CD8-positive, alpha-beta memory T cell (primary cell): ENCODE measurements around the gene DNASE1L2. TPM values are rescaled to one million over a fixed set of nuclear protein-coding genes. Genes with fewer than 3 reads are reported as not detected.
A peak's percentile ranks its signal among the peaks of the same experiment; 100 is the strongest.

Experiments used
- CTCF ChIA-PET: fragments of 350-600 bp; sonication (Branson Sonifier 250); formaldehyde crosslinking; loops from one replicate; lab custom pipeline; 2021; ENCODE audit warnings: antibody characterized with exemption; lab: Charles Lee
- POLR2A ChIA-PET: fragments of 350-600 bp; sonication (Branson Sonifier 250); formaldehyde crosslinking; loops from one replicate; lab custom pipeline; 2021; ENCODE audit warnings: antibody characterized with exemption; lab: Charles Lee
- DNase-seq, 5 donors: peaks; one replicate each; pipeline versions ENCODE4 v3.0.0 to v3.0.0-alpha.2; 2020 to 2022; ENCODE audit warnings: mixed read lengths in 1 of 5
- H3K27ac ChIP-seq: one replicate; pipeline ENCODE4 v1.7.0; 2013; ENCODE audit warnings: low read depth, mild to moderate bottlenecking, low read length, moderate library complexity
- H3K27me3 ChIP-seq: 2 replicates; pipeline ENCODE4 v1.7.0; 2013; ENCODE audit warnings: low read length, mild to moderate bottlenecking; ENCODE audit not compliant: insufficient read depth, poor library complexity, severe bottlenecking
- H3K36me3 ChIP-seq: 2 replicates; pipeline ENCODE4 v1.7.0; 2013; ENCODE audit warnings: mild to moderate bottlenecking, low read length, moderate library complexity; ENCODE audit not compliant: insufficient read depth
- H3K4me1 ChIP-seq: 2 replicates; pipeline ENCODE4 v1.7.0; 2013; ENCODE audit warnings: mild to moderate bottlenecking, low read length, moderate library complexity; ENCODE audit not compliant: insufficient read depth
- H3K4me3 ChIP-seq: 2 replicates; pipeline ENCODE4 v1.7.0; 2013; ENCODE audit warnings: mild to moderate bottlenecking, low read length
- H3K9me3 ChIP-seq: 2 replicates; pipeline ENCODE4 v1.7.0; 2013; ENCODE audit warnings: mild to moderate bottlenecking, low read length
- H3K27ac Mint-ChIP-seq, 8 donors: one replicate each; pipeline ENCODE4 v1.8.0; 2020 to 2021; ENCODE audit warnings: mixed read lengths in 8 of 8, mild to moderate bottlenecking in 6 of 8, inconsistent platforms in 3 of 8, moderate library complexity in 3 of 8
- H3K27me3 Mint-ChIP-seq, 2 donors: one replicate each; pipeline ENCODE4 v1.8.0; 2020 to 2021; ENCODE audit warnings: mixed read lengths in 2 of 2, mild to moderate bottlenecking in 1 of 2, moderate library complexity in 1 of 2
- H3K36me3 Mint-ChIP-seq, 3 donors: one replicate each; pipeline ENCODE4 v1.8.0; 2020 to 2021; ENCODE audit warnings: mixed read lengths in 3 of 3, inconsistent platforms in 1 of 3, mild to moderate bottlenecking in 1 of 3
- H3K4me1 Mint-ChIP-seq, 3 donors: one replicate each; pipeline ENCODE4 v1.8.0; 2020 to 2021; ENCODE audit warnings: mixed read lengths in 3 of 3, inconsistent platforms in 1 of 3, mild to moderate bottlenecking in 1 of 3
- H3K4me3 Mint-ChIP-seq, 7 donors: one replicate each; pipeline ENCODE4 v1.8.0; 2020 to 2021; ENCODE audit warnings: mixed read lengths in 7 of 7, mild to moderate bottlenecking in 6 of 7, moderate library complexity in 4 of 7, inconsistent platforms in 2 of 7
- H3K9me3 Mint-ChIP-seq, 5 donors: one replicate each; pipeline ENCODE4 v1.8.0; 2020 to 2022; ENCODE audit warnings: mixed read lengths in 5 of 5, mild to moderate bottlenecking in 3 of 5, moderate library complexity in 2 of 5, inconsistent platforms in 1 of 5
- polyA plus RNA-seq: library from polyadenylated mRNA; unstranded; fragments of 300-500 nt; fragmentation: Illumina TruSeq; gene quantifications from one replicate; pipeline ENCODE4 v1.2.3, GENCODE V29; 2021
- total RNA-seq, 2 experiments: library from RNA; stranded (reverse); gene quantifications; one replicate each; pipeline ENCODE4 v1.2.3, GENCODE V29; 2021

Gene DNASE1L2
- total and polyA plus RNA-seq, 3 experiments from 2014 or later: 1.4 to 1.5 TPM; not detected in 1

DNA sequence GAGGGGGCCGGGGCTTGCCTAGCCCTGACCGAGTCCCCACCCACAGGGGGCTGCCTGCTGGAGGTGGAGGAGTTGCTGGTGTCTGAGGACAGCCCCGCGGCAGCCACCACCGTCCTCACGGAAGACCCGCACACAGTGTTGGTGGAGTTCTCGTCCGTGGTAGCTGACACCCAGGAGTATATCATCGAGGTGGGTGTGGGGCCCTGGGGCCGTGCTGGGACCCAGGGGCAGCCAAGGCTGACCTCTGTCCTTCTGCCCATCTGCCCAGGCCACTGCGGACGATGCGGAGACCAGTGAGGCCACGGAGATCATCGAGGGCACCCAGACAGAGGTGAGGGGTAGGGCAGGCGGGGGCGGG, 1.5 kb upstream of the DNASE1L2 start:
- Histone ChIP-seq H3K36me3 (peaks cover 2% of the 10 kb centered on the region), H3K27ac (no peak overlapping the region), H3K27me3 (no peaks in the 10 kb centered on the region), H3K4me1 (no peaks in the 10 kb centered on the region), H3K9me3 (no peaks in the 10 kb centered on the region), H3K4me3 (no peak overlapping the region)
- Mint-ChIP-seq H3K27ac (no peak overlapping the region), H3K4me1 (peaks cover 0 to 3% (median 0%) of the 10 kb centered on the region in 3 donors), H3K4me3 (no peak overlapping the region), H3K9me3 (no peaks in the 10 kb centered on the region), H3K27me3 (no peaks in the 10 kb centered on the region), H3K36me3 (peaks cover 0 to 47% (median 0%) of the 10 kb centered on the region in 3 donors)
- ChIA-PET CTCF (no interaction called here), POLR2A (no interaction called here)
- DNase-seq: no peak

DNA sequence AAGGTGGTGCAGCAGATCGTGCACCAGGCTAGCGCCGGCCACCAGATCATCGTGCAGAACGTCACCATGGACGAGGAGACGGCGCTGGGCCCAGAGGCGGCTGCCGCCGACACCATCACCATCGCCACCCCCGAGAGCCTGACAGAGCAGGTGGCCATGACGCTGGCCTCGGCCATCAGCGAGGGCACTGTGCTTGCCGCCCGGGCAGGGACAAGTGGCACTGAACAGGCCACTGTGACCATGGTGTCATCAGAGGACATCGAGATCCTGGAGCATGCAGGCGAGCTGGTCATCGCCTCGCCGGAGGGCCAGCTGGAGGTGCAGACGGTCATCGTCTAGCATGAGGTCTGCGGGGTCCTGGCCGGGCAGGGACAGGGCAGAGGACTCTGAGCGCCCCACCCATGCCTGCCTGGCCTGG, 1.0 kb upstream of the DNASE1L2 start:
- Histone ChIP-seq H3K27me3 (no peaks in the 10 kb centered on the region), H3K4me3 (no peak overlapping the region), H3K36me3 (no peaks in the 10 kb centered on the region), H3K4me1 (no peaks in the 10 kb centered on the region), H3K27ac (no peak overlapping the region), H3K9me3 (no peaks in the 10 kb centered on the region)
- CTCF ChIA-PET: no interaction called here
- H3K27ac Mint-ChIP-seq: no peak overlapping the region
- no peak overlapping the region for H3K4me3 Mint-ChIP-seq
- H3K36me3 Mint-ChIP-seq: peaks cover 0 to 42% (median 0%) of the 10 kb centered on the region in 3 donors
- DNase-seq: peak in 1 of 5 donors; percentile 48
- no peaks in the 10 kb centered on the region for H3K9me3 Mint-ChIP-seq
- no peaks in the 10 kb centered on the region for H3K27me3 Mint-ChIP-seq
- POLR2A ChIA-PET: no interaction called here
- H3K4me1 Mint-ChIP-seq: peaks cover 0 to 3% (median 0%) of the 10 kb centered on the region in 3 donors

DNA sequence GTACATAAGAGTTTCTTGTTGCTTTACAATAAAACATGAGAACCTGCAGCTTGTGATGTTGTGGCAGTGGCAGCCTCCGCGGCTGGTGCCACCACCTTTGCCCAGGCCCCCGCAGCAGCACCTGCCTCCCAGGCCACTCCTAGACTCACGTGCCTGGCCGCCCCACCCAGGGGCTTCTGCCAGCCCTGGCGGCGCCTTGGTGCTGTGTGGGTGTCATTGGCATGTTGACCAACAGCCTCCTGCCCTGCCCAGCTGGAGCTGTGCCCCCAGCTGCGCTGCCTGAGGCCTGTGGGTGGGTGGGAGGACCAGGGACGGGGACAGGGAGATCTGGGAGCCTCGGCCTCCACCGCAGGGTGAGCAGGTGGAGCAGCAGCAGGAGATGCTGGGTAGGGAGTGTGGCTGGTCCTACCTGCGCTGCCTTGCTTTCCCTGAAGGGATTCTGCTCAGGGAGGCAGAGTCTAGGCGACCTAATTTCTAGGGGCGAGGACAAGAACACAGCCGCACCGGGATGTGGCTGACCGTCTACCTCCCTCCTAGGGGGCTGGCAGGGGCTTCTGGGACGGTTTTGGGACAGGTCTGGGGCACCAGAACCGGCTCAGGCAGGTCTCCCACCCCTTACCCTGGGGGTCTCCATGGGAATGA, 428 bp upstream of the DNASE1L2 start:
- H3K4me1 ChIP-seq: no peaks in the 10 kb centered on the region
- no peaks in the 10 kb centered on the region for H3K9me3 Mint-ChIP-seq
- H3K27ac ChIP-seq: no peak overlapping the region
- H3K27ac Mint-ChIP-seq: no peak overlapping the region
- H3K9me3 ChIP-seq: no peaks in the 10 kb centered on the region
- no peak overlapping the region for H3K4me3 Mint-ChIP-seq
- no peak overlapping the region for H3K4me3 ChIP-seq
- no peaks in the 10 kb centered on the region for H3K27me3 Mint-ChIP-seq
- H3K36me3 ChIP-seq: no peaks in the 10 kb centered on the region
- H3K4me1 Mint-ChIP-seq: peaks cover 0 to 3% (median 0%) of the 10 kb centered on the region in 3 donors
- no peak for DNase-seq
- no peaks in the 10 kb centered on the region for H3K27me3 ChIP-seq
- POLR2A ChIA-PET: interaction anchor here (0.8 kb wide), 1 partner anchor 21 kb away, joined by 3 read pairs; the partner anchor contains the start of gene PGP
- H3K36me3 Mint-ChIP-seq: peaks cover 0 to 39% (median 0%) of the 10 kb centered on the region in 3 donors
- CTCF ChIA-PET: interaction anchor here (0.8 kb wide), 1 partner anchor 22 kb away, joined by 3 read pairs; no protein-coding TSS in a partner anchor

DNA sequence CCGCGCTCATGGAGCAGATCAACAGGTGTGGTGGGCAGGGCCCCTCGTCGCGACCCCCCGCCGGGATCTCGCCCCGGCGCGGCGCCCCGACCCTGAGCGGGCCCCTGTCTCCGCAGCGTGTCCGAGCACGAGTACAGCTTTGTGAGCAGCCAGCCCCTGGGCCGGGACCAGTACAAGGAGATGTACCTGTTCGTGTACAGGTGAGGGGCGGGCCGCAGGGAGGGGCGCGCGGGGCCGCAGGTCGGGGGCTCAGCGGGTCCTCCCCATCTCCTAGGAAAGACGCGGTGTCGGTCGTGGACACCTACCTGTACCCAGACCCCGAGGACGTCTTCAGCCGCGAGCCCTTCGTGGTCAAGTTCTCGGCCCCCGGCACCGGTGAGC, 848 bp downstream of the DNASE1L2 start:
- Histone ChIP-seq H3K27ac (no peak overlapping the region), H3K4me3 (no peak overlapping the region), H3K4me1 (no peaks in the 10 kb centered on the region), H3K9me3 (no peaks in the 10 kb centered on the region), H3K36me3 (no peaks in the 10 kb centered on the region), H3K27me3 (no peaks in the 10 kb centered on the region)
- Mint-ChIP-seq H3K4me3 (no peak overlapping the region), H3K4me1 (peaks cover 0 to 3% (median 0%) of the 10 kb centered on the region in 3 donors), H3K9me3 (no peaks in the 10 kb centered on the region), H3K36me3 (peaks cover 0 to 28% (median 0%) of the 10 kb centered on the region in 3 donors), H3K27me3 (no peaks in the 10 kb centered on the region), H3K27ac (no peak overlapping the region)
- CTCF ChIA-PET: no interaction called here
- no peak for DNase-seq
- POLR2A ChIA-PET: no interaction called here

DNA sequence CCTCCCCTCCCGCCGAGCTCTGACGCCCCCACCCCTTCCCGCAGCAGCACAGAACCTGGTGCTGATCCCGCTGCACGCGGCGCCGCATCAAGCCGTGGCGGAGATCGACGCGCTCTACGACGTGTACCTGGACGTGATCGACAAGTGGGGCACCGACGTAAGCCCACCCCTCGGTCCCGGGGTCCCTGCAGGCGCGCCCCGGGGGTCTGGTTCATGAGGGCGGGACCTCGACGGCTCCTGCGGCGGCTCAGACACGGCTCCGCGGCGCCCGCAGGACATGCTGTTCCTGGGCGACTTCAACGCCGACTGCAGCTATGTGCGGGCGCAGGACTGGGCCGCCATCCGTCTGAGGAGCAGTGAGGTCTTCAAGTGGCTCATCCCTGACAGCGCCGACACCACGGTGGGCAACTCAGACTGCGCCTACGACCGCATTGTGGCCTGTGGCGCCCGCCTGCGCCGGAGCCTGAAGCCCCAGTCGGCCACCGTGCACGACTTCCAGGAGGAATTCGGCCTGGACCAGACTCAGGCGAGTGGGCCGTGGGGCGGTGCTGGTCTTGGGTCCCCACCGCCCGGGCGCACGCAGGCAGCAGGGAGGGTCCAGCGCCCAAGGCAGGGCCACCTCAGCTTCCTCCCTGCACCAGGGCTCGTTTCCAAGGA, 1.4 kb downstream of the DNASE1L2 start:
- Histone ChIP-seq H3K4me3 (no peak overlapping the region), H3K27me3 (no peaks in the 10 kb centered on the region), H3K9me3 (no peaks in the 10 kb centered on the region), H3K27ac (no peak overlapping the region), H3K36me3 (peaks cover 1% of the 10 kb centered on the region), H3K4me1 (no peaks in the 10 kb centered on the region)
- H3K9me3 Mint-ChIP-seq: no peaks in the 10 kb centered on the region
- no peak overlapping the region for H3K27ac Mint-ChIP-seq
- H3K4me3 Mint-ChIP-seq: no peak overlapping the region
- H3K27me3 Mint-ChIP-seq: no peaks in the 10 kb centered on the region
- peaks cover 0 to 3% (median 0%) of the 10 kb centered on the region in 3 donors for H3K4me1 Mint-ChIP-seq
- ChIA-PET CTCF (no interaction called here), POLR2A (no interaction called here)
- H3K36me3 Mint-ChIP-seq: peaks cover 0 to 31% (median 3%) of the 10 kb centered on the region in 3 donors
- DNase-seq: no peak

DNA sequence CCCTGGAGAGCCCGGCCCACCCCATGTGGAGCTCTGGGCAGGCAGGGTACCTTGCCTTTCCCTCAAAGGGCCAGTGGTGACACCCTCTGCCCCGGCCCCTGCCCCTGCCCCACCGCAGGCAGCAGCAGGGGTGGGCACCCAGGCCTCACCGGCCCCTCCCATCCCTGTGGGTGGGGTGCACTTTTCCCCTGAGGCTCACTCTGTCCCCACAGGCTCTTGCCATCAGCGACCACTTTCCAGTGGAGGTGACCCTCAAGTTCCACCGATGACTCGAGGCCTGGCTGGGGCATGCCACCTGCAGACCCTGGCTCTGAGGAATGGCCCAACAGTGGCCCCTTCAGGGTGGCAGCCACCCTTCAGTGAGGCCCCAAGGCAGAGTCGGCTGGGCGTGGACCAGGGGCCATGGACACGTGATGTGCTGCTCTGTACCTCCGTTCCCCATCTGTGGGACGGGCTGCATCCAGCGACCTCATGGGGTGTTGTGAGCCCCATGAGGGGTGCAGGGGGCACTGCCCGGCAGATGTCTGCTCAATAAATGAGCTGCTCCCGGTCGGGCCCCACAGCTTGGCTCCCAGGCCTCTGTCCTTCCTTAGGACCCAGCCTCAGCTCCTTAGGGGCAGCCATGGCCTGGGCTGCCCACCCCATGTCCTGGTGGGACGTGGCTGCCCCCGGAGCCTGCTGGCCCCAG, 2.0 kb downstream of the DNASE1L2 start:
- Mint-ChIP-seq H3K4me3 (no peak overlapping the region), H3K27me3 (no peaks in the 10 kb centered on the region)
- POLR2A ChIA-PET: no interaction called here

DNA sequence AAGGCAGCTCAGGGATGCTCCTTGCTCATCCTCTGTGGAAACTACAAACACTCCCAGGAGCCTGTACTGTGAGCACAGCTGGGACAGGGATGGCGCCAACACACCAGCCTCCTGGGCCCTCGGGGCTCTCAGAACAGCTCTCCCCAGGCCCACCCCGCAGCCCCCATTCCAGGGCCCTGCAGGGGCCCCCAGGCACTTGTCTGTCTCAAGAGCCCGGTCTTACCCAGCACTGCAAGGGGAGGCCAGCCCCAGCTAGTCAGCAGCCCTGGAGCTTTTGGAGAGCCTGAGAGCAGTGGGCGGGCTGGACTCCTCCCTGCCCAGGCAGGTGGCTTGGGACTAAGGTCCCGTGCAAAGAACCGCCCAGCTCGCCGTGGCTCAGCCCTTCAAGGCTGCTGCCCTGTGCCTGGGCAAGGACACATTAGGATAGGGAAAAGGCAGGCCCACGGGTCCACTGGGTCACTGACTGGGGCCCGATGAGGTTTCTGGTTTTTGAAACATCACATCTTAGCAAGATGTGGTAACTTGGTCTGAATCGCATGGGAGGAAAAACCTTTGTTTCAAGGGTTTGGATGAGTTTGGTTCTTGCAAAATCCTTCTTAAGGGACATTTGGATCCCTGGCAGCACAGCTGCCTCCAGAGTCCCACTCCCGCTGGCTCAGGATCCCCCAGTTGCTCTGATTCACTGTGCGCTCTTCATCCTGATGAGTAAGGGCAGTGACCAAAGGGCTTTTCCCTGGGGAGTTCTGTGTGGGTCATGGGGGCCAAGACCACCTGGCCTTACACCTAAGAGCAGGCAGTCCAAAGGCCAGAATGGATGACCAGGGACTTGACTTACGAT, 2.8 kb downstream of the DNASE1L2 start:
- no peak overlapping the region for H3K27ac ChIP-seq
- no peaks in the 10 kb centered on the region for H3K27me3 Mint-ChIP-seq
- no peaks in the 10 kb centered on the region for H3K9me3 ChIP-seq
- H3K4me3 ChIP-seq: no peak overlapping the region
- DNase-seq: no peak
- H3K27me3 ChIP-seq: no peaks in the 10 kb centered on the region
- peaks cover 5% of the 10 kb centered on the region for H3K36me3 ChIP-seq
- CTCF ChIA-PET: interaction anchor here (1.4 to 2.0 kb wide), 2 partner anchors 12 to 44 kb away, joined by 4 to 6 read pairs; partner anchors contain the start of gene ECI1
- no peaks in the 10 kb centered on the region for H3K4me1 ChIP-seq
- peaks cover 0 to 34% (median 3%) of the 10 kb centered on the region in 3 donors for H3K36me3 Mint-ChIP-seq
- POLR2A ChIA-PET: no interaction called here
- no peak overlapping the region for H3K4me3 Mint-ChIP-seq
- peaks cover 0 to 3% (median 0%) of the 10 kb centered on the region in 3 donors for H3K4me1 Mint-ChIP-seq
- H3K27ac Mint-ChIP-seq: no peak overlapping the region
- no peaks in the 10 kb centered on the region for H3K9me3 Mint-ChIP-seq

More for the DNA sequence above, 2.0 kb downstream of the DNASE1L2 start:
- H3K27ac Mint-ChIP-seq: no peak overlapping the region
- H3K4me1 ChIP-seq: no peaks in the 10 kb centered on the region
- no peaks in the 10 kb centered on the region for H3K9me3 ChIP-seq
- H3K27me3 ChIP-seq: no peaks in the 10 kb centered on the region
- H3K9me3 Mint-ChIP-seq: no peaks in the 10 kb centered on the region
- CTCF ChIA-PET: interaction anchor here (1.4 to 2.0 kb wide), 2 partner anchors 13 to 43 kb away, joined by 4 to 6 read pairs; partner anchors contain the start of gene ECI1
- no peak overlapping the region for H3K4me3 ChIP-seq
- H3K36me3 ChIP-seq: peaks cover 5% of the 10 kb centered on the region
- H3K27ac ChIP-seq: no peak overlapping the region
- peaks cover 0 to 3% (median 0%) of the 10 kb centered on the region in 3 donors for H3K4me1 Mint-ChIP-seq
- H3K36me3 Mint-ChIP-seq: peaks cover 0 to 34% (median 3%) of the 10 kb centered on the region in 3 donors
- DNase-seq: no peak
